A549 (cell line): ENCODE results near the gene DPP10.

Experiments used
- BCL3 ChIP-seq: fragments of >200 bp; sonication (Bioruptor Twin); formaldehyde crosslinking; IDR thresholded peaks from 3 replicates; pipeline ENCODE4 v1.6.1; 2016
- FOXS1 ChIP-seq: fragments of 250-450 bp; sonication (Bioruptor Pico); IDR thresholded peaks from 2 replicates; pipeline ENCODE4 v1.5.0; 2020; ENCODE audit warnings: mild to moderate bottlenecking, moderate library complexity
- MAFK ChIP-seq: fragments of 450-650 bp; IDR thresholded peaks from 2 replicates; pipeline ENCODE4 v1.6.1; 2014; ENCODE audit not compliant: partially characterized antibody
- MAX ChIP-seq: IDR thresholded peaks from 2 replicates; pipeline ENCODE4 v1.6.1; 2012
- NFE2L2 ChIP-seq: fragments of 150-350 bp; conservative IDR thresholded peaks from 2 replicates; pipeline ENCODE4 v1.6.1; 2014; ENCODE audit warnings: low read length
- REST ChIP-seq: fragments of 200-600 bp; sonication (generic); IDR thresholded peaks from 2 replicates; pipeline ENCODE4 v1.6.1; 2016; ENCODE audit warnings: antibody characterized with exemption, mild to moderate bottlenecking, moderate library complexity
- RFX5 ChIP-seq: fragments of 450-650 bp; IDR thresholded peaks from 2 replicates; pipeline ENCODE4 v1.7.1; 2014; ENCODE audit warnings: antibody characterized with exemption, mild to moderate bottlenecking, moderate library complexity
- RNF2 ChIP-seq: fragments of 200-600 bp; sonication (generic); IDR thresholded peaks from 2 replicates; pipeline ENCODE4 v1.6.1; 2016; ENCODE audit warnings: low read depth, mild to moderate bottlenecking, antibody characterized with exemption, moderate library complexity, borderline replicate concordance

GRCh38 chr2:114550895-114551793 lies 108.7 kb downstream of the DPP10 start:
- no peak for TF ChIP-seq FOXS1 (CRISPR knock-in tag)
- no peak for TF ChIP-seq RFX5
- no peak for TF ChIP-seq NFE2L2
- no peak for TF ChIP-seq REST
- no peak for TF ChIP-seq MAFK
- no peak for TF ChIP-seq RNF2
- no peak for TF ChIP-seq MAX
- no peak for TF ChIP-seq BCL3
